GM19372 (cell line): ENCODE results near the gene CYP4F8.
"Not testable (repeated sequence)": the region's sequence is repeated elsewhere in the genome, so short reads cannot be mapped to it uniquely, and the experiment has no call there.

Experiments used
- ATAC-seq: cut with Tn5 transposase; IDR thresholded peaks from one replicate; pipeline ENCODE4 v1.9.1; 2021; ENCODE audit warnings: mild to moderate bottlenecking, low read depth, moderate library complexity; ENCODE audit not compliant: unreplicated experiment

Gene CYP4F8, protein sequence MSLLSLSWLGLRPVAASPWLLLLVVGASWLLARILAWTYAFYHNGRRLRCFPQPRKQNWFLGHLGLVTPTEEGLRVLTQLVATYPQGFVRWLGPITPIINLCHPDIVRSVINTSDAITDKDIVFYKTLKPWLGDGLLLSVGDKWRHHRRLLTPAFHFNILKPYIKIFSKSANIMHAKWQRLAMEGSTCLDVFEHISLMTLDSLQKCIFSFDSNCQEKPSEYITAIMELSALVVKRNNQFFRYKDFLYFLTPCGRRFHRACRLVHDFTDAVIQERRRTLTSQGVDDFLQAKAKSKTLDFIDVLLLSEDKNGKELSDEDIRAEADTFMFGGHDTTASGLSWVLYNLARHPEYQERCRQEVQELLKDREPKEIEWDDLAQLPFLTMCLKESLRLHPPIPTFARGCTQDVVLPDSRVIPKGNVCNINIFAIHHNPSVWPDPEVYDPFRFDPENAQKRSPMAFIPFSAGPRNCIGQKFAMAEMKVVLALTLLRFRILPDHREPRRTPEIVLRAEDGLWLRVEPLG

GRCh38 chr19:15614507-15615379 lies at the start of gene CYP4F8:
Gene CYP4F8, plus strand, starts transcription at chr19:15615218. Its CDS starts 399 bp downstream, at chr19:15615617.
- ATAC-seq, result no peak

DNA sequence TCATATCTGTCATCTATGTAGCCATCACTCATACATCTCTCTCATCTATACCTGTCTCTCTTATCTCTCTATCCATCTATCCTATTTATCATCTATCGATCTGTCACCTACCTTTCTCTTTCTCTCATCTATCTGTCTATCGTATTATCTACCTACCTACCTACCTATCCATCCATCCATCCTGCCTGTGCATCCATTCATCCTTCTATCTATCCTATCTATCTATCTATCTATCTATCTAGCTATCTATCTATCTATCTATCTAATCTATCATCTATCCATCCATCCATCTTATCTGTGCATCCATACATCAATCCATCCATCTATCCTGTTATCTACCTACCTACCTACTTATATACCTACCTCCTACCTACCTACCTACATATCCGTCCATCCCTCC lies 44.6 kb upstream of the CYP4F8 start:
- no peak for ATAC-seq

GRCh38 chr19:15575406-15575805 lies 39.6 kb upstream of the CYP4F8 start:
- no peak for ATAC-seq

- no peak for ATAC-seq
Measured at GRCh38 chr19:15576526-15577156, 38.4 kb upstream of the CYP4F8 start.

DNA sequence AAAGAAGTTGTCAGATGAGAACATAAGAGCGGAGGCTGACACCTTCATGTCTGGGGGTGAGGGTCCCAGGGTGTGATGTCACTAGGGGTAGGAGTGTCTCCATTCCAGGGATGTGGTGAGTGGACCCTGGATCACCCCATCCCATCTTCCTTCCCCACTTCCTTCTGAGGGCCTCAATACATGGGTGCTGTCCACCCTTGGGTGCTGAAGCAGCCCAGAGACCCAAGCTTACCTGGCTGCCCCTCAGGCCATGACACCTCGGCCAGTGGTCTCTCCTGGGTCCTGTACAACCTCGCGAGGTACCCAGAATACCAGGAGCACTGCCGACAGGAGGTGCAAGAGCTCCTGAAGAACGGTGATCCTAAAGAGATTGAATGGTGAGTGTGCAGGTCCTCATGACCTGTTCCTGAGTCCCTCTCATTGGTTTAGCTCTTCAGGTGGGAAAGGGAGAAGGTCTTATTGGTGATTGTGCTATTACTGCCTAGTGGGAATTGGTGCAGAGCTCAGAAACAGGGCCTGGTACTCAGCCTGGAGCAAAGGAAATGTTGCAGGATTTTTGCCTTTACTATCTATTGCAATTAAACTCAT lies 37.7 kb upstream of the CYP4F8 start:
- ATAC-seq, result no peak

GRCh38 chr19:15583346-15583745 lies 31.7 kb upstream of the CYP4F8 start:
- ATAC-seq, result no peak

GRCh38 chr19:15584095-15584494 lies 30.9 kb upstream of the CYP4F8 start:
- ATAC-seq, result no peak

GRCh38 chr19:15584541-15585115 lies 30.4 kb upstream of the CYP4F8 start:
- no peak for ATAC-seq

- ATAC-seq, result no peak
Measured at GRCh38 chr19:15587663-15588062, 27.4 kb upstream of the CYP4F8 start.

- no peak for ATAC-seq
Measured at GRCh38 chr19:15588265-15588664, 26.8 kb upstream of the CYP4F8 start.

DNA sequence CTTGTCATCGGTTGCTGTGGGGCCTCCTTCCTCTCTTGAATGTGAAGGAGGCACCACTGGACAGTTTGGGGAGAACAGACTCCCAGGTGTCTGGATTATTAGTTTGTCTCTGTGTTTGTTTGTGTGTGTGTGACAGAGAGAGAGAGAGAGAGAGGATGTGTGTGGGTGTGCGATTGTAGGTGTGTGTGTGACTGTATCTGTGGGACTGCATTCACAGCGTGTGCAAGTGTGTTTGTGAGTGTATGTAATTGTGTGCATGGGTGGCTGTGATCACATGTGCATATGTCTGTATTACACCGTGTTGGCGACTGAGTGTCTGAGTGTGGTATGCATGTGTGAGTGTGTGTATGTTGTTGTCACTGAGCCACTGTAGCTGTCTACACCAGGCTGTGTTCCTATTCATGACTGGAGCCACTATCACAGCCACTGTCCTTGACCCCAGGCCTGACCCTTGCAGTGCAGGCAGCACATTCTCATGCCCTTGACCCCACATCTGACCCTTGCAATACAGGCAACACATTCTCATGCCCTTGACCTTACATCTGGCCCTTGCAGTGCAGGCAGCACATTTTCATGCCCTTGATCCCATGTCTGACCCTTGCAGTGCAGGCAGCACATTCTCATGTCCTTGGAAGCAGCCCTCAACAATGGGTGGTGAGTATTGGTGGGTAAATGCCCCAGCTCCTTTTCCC lies 25.1 kb upstream of the CYP4F8 start:
- ATAC-seq, result no peak

GRCh38 chr19:15591796-15592195 lies 23.2 kb upstream of the CYP4F8 start:
- no peak for ATAC-seq

GRCh38 chr19:15592506-15592905 lies 22.5 kb upstream of the CYP4F8 start:
- not testable (repeated sequence) for ATAC-seq

- not testable (repeated sequence) for ATAC-seq
Measured at GRCh38 chr19:15593766-15594165, 21.3 kb upstream of the CYP4F8 start.

- no peak for ATAC-seq
Measured at GRCh38 chr19:15595069-15595468, 19.9 kb upstream of the CYP4F8 start.

GRCh38 chr19:15607978-15608925 lies 6.8 kb upstream of the CYP4F8 start:
- not testable (repeated sequence) for ATAC-seq

DNA sequence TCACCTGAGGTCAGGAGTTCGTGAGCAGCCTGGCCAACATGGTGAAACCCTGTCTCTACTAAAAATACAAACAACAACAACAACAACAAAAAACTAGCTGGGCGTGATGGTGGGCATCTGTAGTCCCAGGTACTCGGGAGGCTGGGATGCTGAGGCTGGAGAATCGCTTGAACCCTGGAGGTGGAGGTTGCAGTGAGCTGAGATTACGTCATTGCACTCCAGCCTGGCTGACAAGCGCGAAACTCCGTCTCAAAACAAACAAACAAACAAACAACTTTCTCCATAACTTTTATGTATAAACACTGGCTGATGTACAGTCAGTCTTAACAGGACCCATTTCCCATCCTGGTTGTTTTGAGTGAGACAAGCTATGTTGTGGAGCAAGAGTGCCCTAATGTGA lies 5.8 kb upstream of the CYP4F8 start:
- no peak for ATAC-seq

DNA sequence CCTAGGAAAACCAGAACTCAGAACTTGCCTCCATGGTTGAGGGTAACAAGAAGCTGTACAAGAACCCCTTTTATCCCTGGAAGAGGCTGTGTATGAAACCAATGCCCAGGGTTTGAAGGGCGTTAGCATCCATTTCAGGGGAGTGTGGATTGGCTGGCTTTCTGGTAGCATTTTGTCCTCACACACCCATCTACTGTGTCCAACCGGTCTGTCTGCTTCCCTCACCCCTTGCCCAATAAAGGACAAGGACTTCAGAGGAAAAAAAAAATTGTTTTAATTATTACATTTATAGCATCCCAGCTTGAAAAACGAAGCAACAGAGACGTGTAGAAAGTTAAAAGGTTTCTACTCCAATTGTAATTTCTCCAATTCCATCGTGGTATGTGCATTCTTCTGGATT lies 2.7 kb upstream of the CYP4F8 start:
- no peak for ATAC-seq
